Activated naive CD8-positive, alpha-beta T cell treated with anti-CD3 and anti-CD28 coated beads, Interleukin-2, amount 10 ng/mL, durations not matched to agents 7 days and 5 days (primary cell): ENCODE measurements around the gene KCNK7. TPM values are rescaled to one million over a fixed set of nuclear protein-coding genes. Genes with fewer than 3 reads are reported as not detected.

Source experiments
- ATAC-seq: fragments of 150-1000 bp; cut with Tn5 transposase; one replicate; pipeline ENCODE4 v1.10.0; 2021; ENCODE audit warnings: low read depth, moderate library complexity
- POLR2A ChIA-PET: fragments of 350-600 bp; sonication (Branson Sonifier 250); formaldehyde crosslinking; loops from one replicate; lab custom pipeline; 2021; ENCODE audit warnings: antibody characterized with exemption; lab: Charles Lee
- DNase-seq: peaks from one replicate; pipeline ENCODE4 v3.0.0; 2021
- H3K27ac Mint-ChIP-seq: one replicate; pipeline ENCODE4 v1.8.0; 2022; ENCODE audit warnings: mild to moderate bottlenecking, mixed read lengths
- H3K27me3 Mint-ChIP-seq: one replicate; pipeline ENCODE4 v1.8.0; 2022; ENCODE audit warnings: mild to moderate bottlenecking, moderate library complexity, mixed read lengths
- H3K36me3 Mint-ChIP-seq: one replicate; pipeline ENCODE4 v1.8.0; 2021; ENCODE audit warnings: mild to moderate bottlenecking, mixed read lengths
- H3K4me1 Mint-ChIP-seq: one replicate; pipeline ENCODE4 v1.8.0; 2021; ENCODE audit warnings: mixed read lengths
- H3K4me3 Mint-ChIP-seq: one replicate; pipeline ENCODE4 v1.8.0; 2022; ENCODE audit warnings: mild to moderate bottlenecking, moderate library complexity, mixed read lengths
- H3K9me3 Mint-ChIP-seq: one replicate; pipeline ENCODE4 v1.8.0; 2021; ENCODE audit warnings: mixed read lengths
- total RNA-seq, 2 experiments: library from RNA; stranded (reverse); gene quantifications; one replicate each; pipeline ENCODE4 v1.2.3, GENCODE V29; 2021

Gene KCNK7
- total RNA-seq, 2 experiments from 2014 or later, result 0.96 to 1.0 TPM

DNA sequence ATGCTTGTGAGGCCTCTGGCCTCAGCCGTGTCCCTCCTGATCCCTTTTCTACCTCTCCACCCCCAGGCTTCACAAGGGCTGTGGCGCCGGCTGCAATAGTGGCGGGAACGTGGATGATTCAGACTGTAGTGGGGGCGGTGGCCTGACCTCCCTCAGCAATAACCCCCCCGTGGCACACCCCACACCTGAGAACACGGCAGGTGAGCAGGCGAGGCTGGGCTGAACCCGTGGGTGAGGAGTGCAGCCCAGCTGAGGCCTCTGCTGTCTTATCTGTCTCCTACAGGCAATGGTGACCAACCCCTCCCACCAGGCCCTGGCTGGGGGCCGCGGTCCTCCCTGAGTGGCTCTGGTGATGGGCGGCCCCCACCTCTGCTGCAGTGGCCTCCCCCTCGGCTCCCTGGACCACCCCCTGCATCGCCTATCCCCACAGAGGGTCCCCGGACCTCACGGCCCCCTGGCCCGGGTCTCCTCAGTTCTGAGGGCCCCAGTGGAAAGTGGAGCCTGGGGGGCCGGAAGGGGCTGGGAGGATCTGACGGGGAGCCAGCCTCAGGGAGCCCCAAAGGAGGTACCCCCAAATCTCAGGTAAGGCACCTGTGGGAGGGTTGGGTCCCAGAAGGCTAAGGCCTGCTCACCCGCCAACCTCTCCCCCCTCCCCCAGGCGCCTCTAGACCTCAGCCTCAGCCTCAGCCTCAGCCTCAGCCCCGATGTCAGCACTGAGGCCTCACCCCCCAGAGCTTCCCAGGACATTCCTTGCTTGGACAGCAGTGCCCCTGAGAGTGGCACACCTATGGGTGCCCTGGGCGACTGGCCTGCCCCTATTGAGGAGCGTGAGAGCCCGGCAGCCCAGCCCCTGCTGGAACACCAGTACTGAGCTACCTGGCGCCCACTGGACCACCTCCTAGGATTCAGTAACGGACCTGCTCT lies 40.8 kb upstream of the KCNK7 start:
- peaks cover 31% of the 10 kb centered on the region for H3K4me1 Mint-ChIP-seq
- no peaks in the 10 kb centered on the region for H3K9me3 Mint-ChIP-seq

GRCh38 chr11:65634905-65635731 lies 39.5 kb upstream of the KCNK7 start:
- Mint-ChIP-seq H3K27me3 (no peaks in the 10 kb centered on the region), H3K4me1 (peaks cover 28% of the 10 kb centered on the region), H3K36me3 (peaks cover 7% of the 10 kb centered on the region), H3K27ac (peak overlapping the region; percentile 54), H3K9me3 (no peaks in the 10 kb centered on the region), H3K4me3 (no peak overlapping the region)
- DNase-seq (no peak), ATAC-seq (no peak)
- POLR2A ChIA-PET, result no interaction called here

More for the DNA sequence above, 40.8 kb upstream of the KCNK7 start:
- Mint-ChIP-seq H3K4me3 (no peak overlapping the region), H3K27me3 (no peaks in the 10 kb centered on the region), H3K27ac (peak overlapping the region; percentile 76), H3K36me3 (peaks cover 11% of the 10 kb centered on the region)
- ATAC-seq, result no peak
- POLR2A ChIA-PET, result interaction anchor here (1.3 to 9.3 kb wide), 2 partner anchors 16 to 66 kb away, joined by 3 to 182 read pairs; partner anchors contain the start of gene ZNRD2
- no peak for DNase-seq

DNA sequence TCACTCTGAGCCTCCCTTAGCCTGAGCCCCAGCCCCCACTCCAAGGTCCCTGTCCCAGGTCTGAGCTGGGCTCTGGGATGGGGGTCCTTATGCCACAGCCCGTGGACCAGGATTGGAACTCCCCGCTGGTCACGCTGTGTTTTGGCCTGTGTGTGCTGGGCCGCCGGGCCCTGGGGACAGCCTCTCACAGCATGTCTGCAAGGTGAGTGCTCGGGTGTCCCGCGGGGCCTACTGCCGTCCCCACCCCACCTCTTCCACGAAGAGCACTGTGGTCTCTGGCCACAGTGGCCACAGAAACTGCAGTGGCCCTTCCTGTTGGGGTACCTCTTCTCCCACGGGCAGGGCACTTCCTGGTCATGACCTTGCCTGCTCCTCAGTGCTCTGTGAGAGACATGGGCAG lies 38.8 kb upstream of the KCNK7 start:
- Mint-ChIP-seq H3K27ac (peak overlapping the region; percentile 73), H3K4me1 (peaks cover 21% of the 10 kb centered on the region), H3K9me3 (no peaks in the 10 kb centered on the region), H3K36me3 (peaks cover 7% of the 10 kb centered on the region), H3K4me3 (peak overlapping the region; percentile 44), H3K27me3 (no peaks in the 10 kb centered on the region)
- DNase-seq (no peak), ATAC-seq (no peak)
- POLR2A ChIA-PET, result interaction anchor here (4.4 kb wide), 1 partner anchor 19 kb away, joined by 25 read pairs; the partner anchor contains the start of genes MAP3K11 and PCNX3

GRCh38 chr11:65634109-65634436 lies 38.5 kb upstream of the KCNK7 start:
- no peaks in the 10 kb centered on the region for H3K27me3 Mint-ChIP-seq
- H3K4me3 Mint-ChIP-seq, result peak overlapping the region; percentile 44
- peak overlapping the region; percentile 73 for H3K27ac Mint-ChIP-seq
- DNase-seq, result no peak
- POLR2A ChIA-PET, result interaction anchor here (0.9 to 4.4 kb wide), 2 partner anchors 18 kb away, joined by 4 to 25 read pairs; partner anchors contain the start of genes MAP3K11 and PCNX3
- peaks cover 9% of the 10 kb centered on the region for H3K36me3 Mint-ChIP-seq
- peaks cover 19% of the 10 kb centered on the region for H3K4me1 Mint-ChIP-seq
- no peaks in the 10 kb centered on the region for H3K9me3 Mint-ChIP-seq
- no peak for ATAC-seq

DNA sequence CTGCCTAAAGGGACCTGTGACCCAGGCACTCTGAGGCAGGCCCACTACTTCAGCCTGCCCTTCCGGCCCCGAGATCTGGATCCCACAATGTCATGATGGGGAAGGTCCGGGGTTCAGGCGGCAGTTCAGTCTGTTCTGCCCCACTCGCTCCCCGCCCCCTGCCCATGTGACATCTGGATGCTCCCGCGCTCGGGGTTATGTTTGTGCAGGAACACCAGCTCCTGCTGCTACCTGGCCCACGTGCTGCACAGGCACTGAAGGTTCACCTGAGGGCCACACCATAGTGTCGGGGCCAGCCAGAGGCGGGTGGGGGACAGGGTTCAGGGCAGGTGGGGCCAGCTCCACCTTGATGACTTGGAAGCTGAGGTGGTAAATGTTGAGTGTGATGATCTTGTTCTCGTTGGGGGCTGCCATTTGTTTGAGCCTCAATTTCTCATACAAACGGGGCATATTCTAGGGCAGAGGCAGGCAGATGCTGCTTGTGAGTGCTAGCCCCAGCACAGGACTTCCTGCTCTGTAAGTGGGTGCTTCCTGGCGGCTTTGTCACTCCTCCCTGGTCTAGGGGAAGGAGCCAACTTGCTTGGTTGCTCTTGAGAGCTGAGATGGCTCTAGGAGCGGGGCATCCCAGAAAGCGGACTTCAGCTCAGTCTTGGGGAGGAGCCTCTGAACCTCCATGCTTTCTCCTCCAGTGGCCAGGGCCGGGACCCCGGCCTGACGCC lies 37.9 kb upstream of the KCNK7 start:
- no peak for DNase-seq
- peak; percentile 40 for ATAC-seq
- Mint-ChIP-seq H3K4me3 (peak overlapping the region; percentile 10), H3K36me3 (peaks cover 9% of the 10 kb centered on the region), H3K27ac (peak overlapping the region; percentile 73), H3K4me1 (peaks cover 16% of the 10 kb centered on the region), H3K27me3 (no peaks in the 10 kb centered on the region), H3K9me3 (no peaks in the 10 kb centered on the region)
- POLR2A ChIA-PET, result interaction anchor here (0.9 to 4.4 kb wide), 4 partner anchors 18 to 79 kb away, joined by 3 to 25 read pairs (median 4); partner anchors contain the start of genes MAP3K11, PCNX3 and RELA

GRCh38 chr11:65630215-65630614 lies 34.6 kb upstream of the KCNK7 start:
- POLR2A ChIA-PET, result interaction anchor here (4.4 kb wide), 1 partner anchor 15 kb away, joined by 25 read pairs; the partner anchor contains the start of genes MAP3K11 and PCNX3
- H3K27ac Mint-ChIP-seq, result no peak overlapping the region

DNA sequence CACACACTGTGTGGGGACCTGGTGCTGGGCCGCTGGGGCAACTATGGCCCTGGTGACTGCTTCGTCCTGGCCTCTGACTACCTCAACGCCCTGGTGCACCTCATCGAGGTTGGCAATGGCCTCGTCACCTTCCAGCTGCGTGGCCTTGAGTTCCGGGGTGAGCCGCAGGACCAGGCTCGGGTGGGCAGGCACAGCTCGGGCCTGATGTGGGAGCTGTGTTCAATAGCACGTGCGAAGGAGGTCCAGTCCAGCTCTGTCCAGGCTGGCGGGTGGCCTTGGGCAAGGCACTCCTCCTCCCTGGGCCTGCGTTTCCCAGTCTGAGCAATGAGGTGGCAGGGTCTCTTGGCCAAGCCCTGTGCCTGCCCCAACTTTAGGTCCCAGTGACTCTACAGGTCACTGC lies 34.0 kb upstream of the KCNK7 start:
- peaks cover 10% of the 10 kb centered on the region for H3K4me1 Mint-ChIP-seq
- H3K9me3 Mint-ChIP-seq, result no peaks in the 10 kb centered on the region
- no peak for ATAC-seq
- H3K27me3 Mint-ChIP-seq, result no peaks in the 10 kb centered on the region
- POLR2A ChIA-PET, result interaction anchor here (0.5 kb wide), 1 partner anchor 67 kb away, joined by 4 read pairs; no protein-coding TSS in a partner anchor
- no peak overlapping the region for H3K4me3 Mint-ChIP-seq
- no peak for DNase-seq
- no peak overlapping the region for H3K27ac Mint-ChIP-seq
- H3K36me3 Mint-ChIP-seq, result peaks cover 4% of the 10 kb centered on the region

More at GRCh38 chr11:65630215-65630614, 34.6 kb upstream of the KCNK7 start:
- peaks cover 13% of the 10 kb centered on the region for H3K4me1 Mint-ChIP-seq
- peaks cover 6% of the 10 kb centered on the region for H3K36me3 Mint-ChIP-seq
- no peak for DNase-seq
- H3K4me3 Mint-ChIP-seq, result no peak overlapping the region
- no peak for ATAC-seq
- H3K27me3 Mint-ChIP-seq, result no peaks in the 10 kb centered on the region
- no peaks in the 10 kb centered on the region for H3K9me3 Mint-ChIP-seq

- Mint-ChIP-seq H3K9me3 (no peaks in the 10 kb centered on the region), H3K27me3 (no peaks in the 10 kb centered on the region), H3K4me3 (no peak overlapping the region), H3K36me3 (peaks cover 7% of the 10 kb centered on the region), H3K4me1 (peaks cover 4% of the 10 kb centered on the region), H3K27ac (no peak overlapping the region)
- POLR2A ChIA-PET, result interaction anchor here (0.7 to 2.1 kb wide), 4 partner anchors 11 to 424 kb away, joined by 3 to 9 read pairs (median 4); partner anchors contain the start of genes MAP3K11, PCNX3, SF3B2 and SIPA1
- DNase-seq (no peak), ATAC-seq (no peak)
Observed at GRCh38 chr11:65627202-65627601, 31.6 kb upstream of the KCNK7 start.

- POLR2A ChIA-PET, result interaction anchor here (0.8 to 2.1 kb wide), 5 partner anchors 9 to 426 kb away, joined by 3 to 9 read pairs (median 4); partner anchors contain the start of genes MAP3K11, PCNX3 and SF3B2
- peak overlapping the region; percentile 77 for H3K27ac Mint-ChIP-seq
- H3K4me1 Mint-ChIP-seq, result peaks cover 9% of the 10 kb centered on the region
- no peaks in the 10 kb centered on the region for H3K27me3 Mint-ChIP-seq
- peak; percentile 73 for DNase-seq
- H3K36me3 Mint-ChIP-seq, result peaks cover 12% of the 10 kb centered on the region
- H3K9me3 Mint-ChIP-seq, result no peaks in the 10 kb centered on the region
- no peak overlapping the region for H3K4me3 Mint-ChIP-seq
- peak; percentile 81 for ATAC-seq
Observed at GRCh38 chr11:65625628-65626342, 30.2 kb upstream of the KCNK7 start.

DNA sequence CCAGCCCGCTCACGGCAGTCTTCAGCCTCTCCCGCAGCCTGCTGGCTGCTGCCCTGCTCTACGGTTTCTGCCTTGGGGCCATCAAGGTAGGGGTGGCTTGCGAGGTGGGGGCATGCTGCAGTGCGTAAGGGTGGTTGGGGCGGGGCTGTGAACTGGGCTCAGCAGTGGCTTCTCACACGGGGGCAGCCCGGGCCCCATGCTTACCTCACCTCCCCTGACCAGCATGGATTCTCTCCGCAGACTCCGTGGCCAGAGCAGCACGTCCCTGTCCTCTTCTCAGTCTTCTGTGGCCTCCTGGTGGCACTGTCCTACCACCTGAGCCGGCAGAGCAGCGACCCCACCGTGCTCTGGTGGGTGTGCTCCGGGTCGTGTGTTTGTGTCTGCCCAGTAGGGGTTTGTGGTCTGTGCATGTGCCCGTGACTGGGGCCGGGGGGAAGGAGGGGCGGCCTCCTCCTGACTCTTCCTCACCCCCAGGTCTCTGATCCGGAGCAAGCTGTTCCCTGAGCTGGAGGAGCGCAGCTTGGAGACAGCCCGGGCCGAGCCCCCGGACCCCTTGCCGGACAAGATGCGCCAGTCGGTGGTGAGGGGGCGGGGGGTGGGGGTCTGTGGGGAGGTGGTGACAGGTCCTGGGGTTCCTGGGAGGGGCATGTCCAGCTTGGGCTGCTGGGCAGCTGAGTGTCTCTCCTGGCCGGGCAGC lies 29.5 kb upstream of the KCNK7 start:
- Mint-ChIP-seq H3K9me3 (no peaks in the 10 kb centered on the region), H3K36me3 (peaks cover 12% of the 10 kb centered on the region), H3K27me3 (no peaks in the 10 kb centered on the region), H3K4me3 (no peak overlapping the region), H3K27ac (no peak overlapping the region), H3K4me1 (peaks cover 9% of the 10 kb centered on the region)
- ATAC-seq (no peak), DNase-seq (no peak)
- POLR2A ChIA-PET, result interaction anchor here (1.7 to 2.1 kb wide), 2 partner anchors 9 to 10 kb away, joined by 5 to 9 read pairs; partner anchors contain the start of genes MAP3K11 and PCNX3

DNA sequence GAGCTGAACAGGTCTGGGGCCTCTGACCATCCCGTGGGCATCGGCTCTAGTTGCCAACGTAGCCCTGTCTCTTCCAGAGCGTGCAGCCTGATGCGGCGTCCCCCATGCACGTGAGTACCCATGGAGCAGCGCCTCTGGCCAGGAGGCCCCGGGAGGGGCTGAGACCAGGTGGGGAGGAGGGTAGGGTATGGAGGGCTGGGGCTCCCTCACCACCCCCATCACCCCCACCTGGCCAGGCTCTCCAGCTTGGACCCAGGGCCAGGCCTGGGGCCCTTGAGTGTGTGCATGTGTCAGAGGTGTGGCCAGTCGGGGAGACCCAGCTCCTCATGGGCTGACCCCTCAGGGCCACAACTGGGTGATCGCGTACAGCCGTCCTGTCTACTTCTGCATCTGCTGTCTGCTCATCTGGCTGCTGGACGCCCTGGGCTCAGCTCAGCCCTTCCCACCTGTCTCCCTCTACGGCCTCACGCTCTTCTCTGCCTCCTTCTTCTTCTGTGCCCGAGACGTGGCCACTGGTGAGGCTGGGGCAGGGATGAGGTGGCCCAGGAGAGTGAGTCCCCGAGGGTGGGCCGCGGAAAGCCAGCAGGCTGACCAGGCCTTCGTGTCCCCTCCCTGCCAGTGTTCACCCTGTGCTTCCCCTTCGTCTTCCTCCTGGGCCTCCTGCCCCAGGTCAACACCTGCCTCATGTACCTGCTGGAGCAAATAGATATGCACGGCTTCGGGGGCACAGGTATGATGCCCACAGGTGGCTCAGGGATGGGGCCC lies 28.4 kb upstream of the KCNK7 start:
- Mint-ChIP-seq H3K36me3 (peaks cover 11% of the 10 kb centered on the region), H3K9me3 (no peaks in the 10 kb centered on the region), H3K27ac (no peak overlapping the region), H3K4me3 (no peak overlapping the region), H3K27me3 (no peaks in the 10 kb centered on the region), H3K4me1 (peaks cover 9% of the 10 kb centered on the region)
- no peak for ATAC-seq
- POLR2A ChIA-PET, result interaction anchor here (0.6 to 1.2 kb wide), 4 partner anchors 9 to 80 kb away, joined by 3 to 4 read pairs (median 3); no protein-coding TSS in a partner anchor
- DNase-seq, result no peak
